Loucy (cell line): ENCODE measurements around the gene DRAXIN.

Experiments
- H2AFZ ChIP-seq: fragments of 200-600 bp; sonication (generic); 2 replicates; pipeline ENCODE4 v1.6.0; 2016; ENCODE audit warnings: antibody characterized with exemption, mild to moderate bottlenecking, low read length, moderate library complexity
- H3F3A ChIP-seq: fragments of 200-600 bp; 2 replicates; pipeline ENCODE4 v1.6.0; 2016; ENCODE audit warnings: antibody characterized with exemption, low read depth, mild to moderate bottlenecking
- H3K27me3 ChIP-seq: fragments of 200-600 bp; sonication (generic); 2 replicates; pipeline ENCODE4 v1.6.1; 2014; ENCODE audit warnings: low read length, mild to moderate bottlenecking; ENCODE audit not compliant: insufficient read depth, poor library complexity, severe bottlenecking
- H3K36me3 ChIP-seq: fragments of 200-600 bp; sonication (generic); 2 replicates; pipeline ENCODE4 v1.6.1; 2016; ENCODE audit warnings: low read length; ENCODE audit not compliant: insufficient read depth
- H3K4me1 ChIP-seq: fragments of 200-600 bp; sonication (generic); 2 replicates; pipeline ENCODE4 v1.5.1; 2014; ENCODE audit warnings: low read length, mild to moderate bottlenecking; ENCODE audit not compliant: insufficient read depth, poor library complexity, severe bottlenecking
- H3K4me2 ChIP-seq: fragments of 200-600 bp; sonication (generic); 2 replicates; pipeline ENCODE4 v1.6.0; 2014; ENCODE audit warnings: antibody characterized with exemption, low read length, low read depth, mild to moderate bottlenecking; ENCODE audit not compliant: poor library complexity, severe bottlenecking
- H3K4me3 ChIP-seq: fragments of 200-600 bp; sonication (generic); 2 replicates; pipeline ENCODE4 v1.5.1; 2014; ENCODE audit warnings: low read length, mild to moderate bottlenecking, mixed read lengths; ENCODE audit not compliant: poor library complexity, severe bottlenecking
- H3K79me2 ChIP-seq: fragments of 200-600 bp; sonication (generic); 2 replicates; pipeline ENCODE4 v1.6.1; 2014; ENCODE audit warnings: low read length; ENCODE audit not compliant: insufficient read depth
- H3K9ac ChIP-seq: fragments of 200-600 bp; sonication (generic); 2 replicates; pipeline ENCODE4 v1.6.0; 2014; ENCODE audit warnings: mild to moderate bottlenecking, low read depth, low read length, moderate library complexity; ENCODE audit not compliant: poor library complexity, severe bottlenecking
- H3K9me2 ChIP-seq: fragments of 200-600 bp; sonication (generic); replicated peaks from 2 replicates; pipeline ENCODE4 v1.6.1; 2016; ENCODE audit warnings: low read depth, low read length, mixed read lengths
- H3K9me3 ChIP-seq: fragments of 200-600 bp; sonication (generic); 2 replicates; pipeline ENCODE4 v1.6.1; 2014; ENCODE audit warnings: mild to moderate bottlenecking, antibody characterized with exemption, low read length, low read depth; ENCODE audit not compliant: insufficient read depth
- H4K20me1 ChIP-seq: fragments of 200-600 bp; sonication (generic); 2 replicates; pipeline ENCODE4 v1.6.0; 2014; ENCODE audit warnings: antibody characterized with exemption, low read length, mild to moderate bottlenecking; ENCODE audit not compliant: insufficient read depth, poor library complexity, severe bottlenecking
- CTCF ChIP-seq: fragments of 200-600 bp; sonication (generic); conservative IDR thresholded peaks from 2 replicates; pipeline ENCODE4 v1.5.1; 2014; ENCODE audit warnings: mild to moderate bottlenecking, antibody characterized with exemption, low read length
- EZH2phosphoT487 ChIP-seq: fragments of 200-600 bp; IDR thresholded peaks from 2 replicates; pipeline ENCODE4 v1.6.1; 2018; ENCODE audit warnings: antibody characterized with exemption, mild to moderate bottlenecking, moderate library complexity, borderline replicate concordance

The DRAXIN gene

DNA sequence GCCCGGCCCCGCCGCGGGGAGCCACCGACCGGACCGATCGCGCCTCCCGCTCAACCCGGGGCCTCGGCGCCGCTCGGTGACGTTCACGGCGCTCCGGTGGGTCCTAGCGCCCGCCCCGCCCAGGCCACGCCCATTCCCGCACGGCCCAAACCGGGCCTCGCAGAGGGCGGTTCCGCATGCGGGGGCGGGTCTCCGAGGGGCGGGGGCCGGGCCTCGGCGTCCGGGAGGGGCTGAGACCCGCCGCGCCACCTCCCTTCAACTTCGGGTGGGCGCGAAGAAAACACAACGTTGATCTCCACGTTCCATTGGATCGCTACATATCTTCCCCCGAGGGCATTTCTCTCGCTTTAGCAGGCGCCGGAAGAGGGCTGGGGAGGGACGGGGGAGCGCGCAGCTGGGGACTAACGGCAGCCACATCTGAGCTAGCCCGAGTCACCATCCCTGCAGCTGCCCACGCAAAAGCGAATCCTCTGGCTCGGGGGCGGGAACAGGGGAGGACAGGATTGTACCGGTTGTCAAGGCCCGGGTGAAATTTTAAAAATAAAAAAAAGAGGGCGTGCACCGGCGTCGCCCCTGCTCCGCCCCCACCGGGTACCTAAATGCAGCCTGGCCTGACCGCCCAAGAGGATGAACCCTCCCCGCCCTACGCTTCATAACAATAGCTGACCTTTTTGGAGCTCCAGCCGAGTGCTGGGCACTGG lies 10.3 kb upstream of the DRAXIN start, which contains the start of gene MAD2L2:
Gene MAD2L2, minus strand, starts transcription at position 78 of the 701 bp plus-strand sequence. CDS start 547 bp downstream, outside the sequence.
- TF ChIP-seq CTCF, result no peak
- no peak for TF ChIP-seq EZH2phosphoT487
- Histone ChIP-seq H3K9ac (peak within 1 kb of the TSS; percentile 87), H3F3A (no peaks in the 10 kb centered on the region), H3K9me3 (no peaks in the 10 kb centered on the region), H3K36me3 (peaks cover 9% of the 10 kb centered on the region; the same call in 1 of the 2 replicates), H3K4me3 (peak within 1 kb of the TSS; percentile 95), H3K4me2 (peak within 1 kb of the TSS; percentile 91), H2AFZ (peak within 1 kb of the TSS; percentile 59), H3K79me2 (peaks cover 81% of the 10 kb centered on the region), H4K20me1 (peaks cover 11% of the 10 kb centered on the region), H3K27me3 (no peaks in the 10 kb centered on the region), H3K9me2 (no peaks in the 10 kb centered on the region), H3K4me1 (peaks cover 34% of the 10 kb centered on the region)

DNA sequence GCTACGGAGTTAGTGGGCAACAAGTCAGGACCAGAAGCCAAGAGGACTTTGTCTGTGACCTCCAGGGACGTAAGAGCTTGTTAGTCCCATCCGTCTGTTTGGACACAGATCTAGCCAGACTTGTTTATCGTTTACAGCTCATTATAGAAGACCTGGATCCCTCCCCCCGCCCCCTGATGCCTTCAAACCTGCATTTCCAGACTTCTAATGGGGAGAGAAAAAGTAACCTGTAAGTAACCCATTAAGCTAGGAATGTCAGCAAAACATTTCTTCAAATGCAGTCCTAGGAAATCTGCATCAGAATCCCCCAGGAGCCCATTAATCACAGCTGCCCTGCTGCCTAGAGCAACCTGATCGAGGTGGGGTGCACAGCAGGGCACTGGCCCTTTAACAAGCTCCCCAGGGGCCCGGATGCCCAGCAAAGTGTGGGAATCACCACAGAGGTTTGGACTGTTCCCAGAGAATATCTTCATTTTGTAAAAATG lies 9.2 kb upstream of the DRAXIN start:
- Histone ChIP-seq H3K79me2 (peaks cover 81% of the 10 kb centered on the region), H2AFZ (no peak overlapping the region), H3K4me2 (peak overlapping the region; percentile 91)

DNA sequence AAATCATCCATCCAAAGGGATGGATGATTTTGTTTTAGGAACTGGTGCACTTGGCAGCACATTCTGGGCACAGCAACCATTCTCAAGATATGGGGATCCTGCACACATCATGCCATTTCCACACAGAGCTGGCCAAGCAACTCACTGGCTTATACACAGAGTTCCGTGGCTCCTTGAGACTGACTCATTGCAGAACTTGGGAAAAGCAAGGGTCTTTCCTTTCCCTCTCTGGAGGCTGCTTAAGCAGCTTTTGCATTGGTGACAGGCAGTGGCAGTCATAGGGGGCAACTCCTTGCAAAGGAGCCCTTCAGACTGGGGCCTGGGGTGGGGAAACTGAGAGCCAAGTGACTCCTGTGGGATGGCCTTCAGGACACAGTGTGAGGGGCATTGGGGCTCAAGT lies 8.7 kb upstream of the DRAXIN start:
- Histone ChIP-seq H4K20me1 (peaks cover 7% of the 10 kb centered on the region), H3K9ac (peak overlapping the region; percentile 87), H2AFZ (no peak overlapping the region), H3K4me2 (peak overlapping the region; percentile 91), H3K4me3 (peak overlapping the region; percentile 95), H3F3A (no peaks in the 10 kb centered on the region), H3K36me3 (no peaks in the 10 kb centered on the region), H3K9me3 (no peaks in the 10 kb centered on the region), H3K27me3 (no peaks in the 10 kb centered on the region), H3K9me2 (no peaks in the 10 kb centered on the region), H3K4me1 (peaks cover 40% of the 10 kb centered on the region), H3K79me2 (peaks cover 82% of the 10 kb centered on the region)
- TF ChIP-seq CTCF (no peak), EZH2phosphoT487 (no peak)

More for the DNA sequence above, 9.2 kb upstream of the DRAXIN start:
- peaks cover 3% of the 10 kb centered on the region; the same call in 1 of the 2 replicates for H3K36me3 ChIP-seq
- peaks cover 36% of the 10 kb centered on the region for H3K4me1 ChIP-seq
- H3K9ac ChIP-seq, result peak overlapping the region; percentile 87
- H3K9me3 ChIP-seq, result no peaks in the 10 kb centered on the region
- peak overlapping the region; percentile 95 for H3K4me3 ChIP-seq
- peaks cover 7% of the 10 kb centered on the region for H4K20me1 ChIP-seq
- H3K27me3 ChIP-seq, result no peaks in the 10 kb centered on the region
- H3F3A ChIP-seq, result no peaks in the 10 kb centered on the region
- TF ChIP-seq EZH2phosphoT487 (no peak), CTCF (no peak)
- no peaks in the 10 kb centered on the region for H3K9me2 ChIP-seq
